Lower lobe of right lung (tissue), 2 donors: Measurements from ENCODE around the gene QRICH1. TPM values are rescaled to one million over a fixed set of nuclear protein-coding genes. Genes with fewer than 3 reads are reported as not detected.

Experiments
- ATAC-seq, 2 donors: fragments of 200-7000 bp; cut with Tn5 transposase; one replicate each; pipeline ENCODE4 v1.9.1; 2020 to 2022; ENCODE audit warnings: mild to moderate bottlenecking in 2 of 2, moderate library complexity in 2 of 2
- DNase-seq: peaks from one replicate; pipeline ENCODE4 v3.0.0-alpha.2; 2020
- H3K27ac ChIP-seq: fragments of 200-600 bp; one replicate; pipeline ENCODE4 v1.8.0; 2022
- H3K27me3 ChIP-seq: fragments of 200-600 bp; one replicate; pipeline ENCODE4 v1.8.0; 2022; ENCODE audit warnings: low read depth
- H3K36me3 ChIP-seq: fragments of 200-600 bp; one replicate; pipeline ENCODE4 v1.8.0; 2022; ENCODE audit warnings: mild to moderate bottlenecking
- H3K4me1 ChIP-seq: fragments of 200-600 bp; one replicate; pipeline ENCODE4 v1.8.0; 2022
- H3K4me3 ChIP-seq: fragments of 200-600 bp; one replicate; pipeline ENCODE4 v1.8.0; 2022; ENCODE audit warnings: mild to moderate bottlenecking
- H3K9me3 ChIP-seq: fragments of 200-600 bp; one replicate; pipeline ENCODE4 v1.8.0; 2022
- CTCF ChIP-seq: fragments of 200-600 bp; IDR thresholded peaks from one replicate; pipeline ENCODE4 v1.8.0; 2022; ENCODE audit warnings: antibody characterized with exemption, mild to moderate bottlenecking
- intact Hi-C: fragments of 100-400 bp; cut with DNase I; formaldehyde crosslinking; loops from one replicate; pipeline ENCODE4 v1.11.0; 2022
- total RNA-seq: library from RNA; stranded (reverse); fragmentation: NEBNext Ultra II Directional; extraction: Animal tissue kit (Norgen Biotek cat#: 25700); gene quantifications from one replicate; pipeline ENCODE4 v1.2.1, GENCODE V29; 2021
- donor health status: DM: no; HTN: yes; CAD: no; lungs with severe emphysema.

The QRICH1 gene
- total RNA-seq, 1 donor from 2014 or later = 85.4 TPM

- H3K4me3 ChIP-seq = no peak overlapping the region
- no peak for TF ChIP-seq CTCF
- intact Hi-C loops = no loop called here
- no peaks in the 10 kb centered on the region for H3K36me3 ChIP-seq
- peaks cover 19% of the 10 kb centered on the region for H3K4me1 ChIP-seq
- no peaks in the 10 kb centered on the region for H3K9me3 ChIP-seq
- H3K27me3 ChIP-seq = no peaks in the 10 kb centered on the region
- no peak overlapping the region for H3K27ac ChIP-seq
- no peak for ATAC-seq
- no peak for DNase-seq
Observed at GRCh38 chr3:49004352-49005302, 89.2 kb downstream of the QRICH1 start.

- intact Hi-C loops = no loop called here
Observed at GRCh38 chr3:49001155-49001554, 92.7 kb downstream of the QRICH1 start.

GRCh38 chr3:48999085-48999858, 94.6 kb downstream of the QRICH1 start:
- no peak for TF ChIP-seq CTCF
- H3K27me3 ChIP-seq = no peaks in the 10 kb centered on the region
- H3K9me3 ChIP-seq = no peaks in the 10 kb centered on the region
- DNase-seq = no peak
- H3K27ac ChIP-seq = no peak overlapping the region
- peaks cover 22% of the 10 kb centered on the region for H3K36me3 ChIP-seq
- no peaks in the 10 kb centered on the region for H3K4me1 ChIP-seq
- no peak overlapping the region for H3K4me3 ChIP-seq
- ATAC-seq = no peak
- intact Hi-C loops = no loop called here

More at GRCh38 chr3:49001155-49001554, 92.7 kb downstream of the QRICH1 start:
- ATAC-seq (no peak), DNase-seq (no peak)
- no peak for TF ChIP-seq CTCF
- Histone ChIP-seq H3K4me3 (no peak overlapping the region), H3K9me3 (no peaks in the 10 kb centered on the region), H3K4me1 (peaks cover 2% of the 10 kb centered on the region), H3K27ac (no peak overlapping the region), H3K36me3 (peaks cover 14% of the 10 kb centered on the region), H3K27me3 (no peaks in the 10 kb centered on the region)

GRCh38 chr3:48997714-48998637, 95.9 kb downstream of the QRICH1 start:
- Histone ChIP-seq H3K9me3 (no peaks in the 10 kb centered on the region), H3K4me1 (no peaks in the 10 kb centered on the region), H3K36me3 (peaks cover 22% of the 10 kb centered on the region), H3K4me3 (no peak overlapping the region), H3K27me3 (no peaks in the 10 kb centered on the region), H3K27ac (no peak overlapping the region)
- ATAC-seq = no peak
- TF ChIP-seq CTCF = no peak
- no peak for DNase-seq
- intact Hi-C loops = no loop called here

GRCh38 chr3:48997102-48997635, 96.7 kb downstream of the QRICH1 start:
- H3K27me3 ChIP-seq = no peaks in the 10 kb centered on the region
- TF ChIP-seq CTCF = no peak
- peaks cover 22% of the 10 kb centered on the region for H3K36me3 ChIP-seq
- H3K4me1 ChIP-seq = peaks cover 1% of the 10 kb centered on the region
- intact Hi-C loops = no loop called here
- no peak overlapping the region for H3K27ac ChIP-seq
- no peak overlapping the region for H3K4me3 ChIP-seq
- ATAC-seq = no peak
- no peaks in the 10 kb centered on the region for H3K9me3 ChIP-seq
- DNase-seq = no peak
